Stimulated activated CD4-positive, alpha-beta T cell treated with anti-CD3 and anti-CD28 coated beads, Interleukin-1b, Interleukin-23, amount 100 ng/mL, for 24 hours (primary cell): ENCODE results near the gene TMX1.
"Not testable (repeated sequence)": the region's sequence is repeated elsewhere in the genome, so short reads cannot be mapped to it uniquely, and the experiment has no call there.

Experiments used
- DNase-seq, 4 experiments: peaks; one replicate each; pipeline ENCODE4 v3.0.0-alpha.2; 2020; ENCODE audit warnings: low read depth in 4 of 4, low spot score in 1 of 4

Gene TMX1

GRCh38 chr14:51239813-51240803, at the start of gene TMX1:
Gene TMX1, plus strand, starts transcription at chr14:51240247. Its CDS starts 46 bp downstream, at chr14:51240293.
- peak; percentile 65 to 89 (median 76) for DNase-seq

- DNase-seq = no peak
Measured at GRCh38 chr14:51201890-51202289, 38.2 kb upstream of the TMX1 start.

DNA sequence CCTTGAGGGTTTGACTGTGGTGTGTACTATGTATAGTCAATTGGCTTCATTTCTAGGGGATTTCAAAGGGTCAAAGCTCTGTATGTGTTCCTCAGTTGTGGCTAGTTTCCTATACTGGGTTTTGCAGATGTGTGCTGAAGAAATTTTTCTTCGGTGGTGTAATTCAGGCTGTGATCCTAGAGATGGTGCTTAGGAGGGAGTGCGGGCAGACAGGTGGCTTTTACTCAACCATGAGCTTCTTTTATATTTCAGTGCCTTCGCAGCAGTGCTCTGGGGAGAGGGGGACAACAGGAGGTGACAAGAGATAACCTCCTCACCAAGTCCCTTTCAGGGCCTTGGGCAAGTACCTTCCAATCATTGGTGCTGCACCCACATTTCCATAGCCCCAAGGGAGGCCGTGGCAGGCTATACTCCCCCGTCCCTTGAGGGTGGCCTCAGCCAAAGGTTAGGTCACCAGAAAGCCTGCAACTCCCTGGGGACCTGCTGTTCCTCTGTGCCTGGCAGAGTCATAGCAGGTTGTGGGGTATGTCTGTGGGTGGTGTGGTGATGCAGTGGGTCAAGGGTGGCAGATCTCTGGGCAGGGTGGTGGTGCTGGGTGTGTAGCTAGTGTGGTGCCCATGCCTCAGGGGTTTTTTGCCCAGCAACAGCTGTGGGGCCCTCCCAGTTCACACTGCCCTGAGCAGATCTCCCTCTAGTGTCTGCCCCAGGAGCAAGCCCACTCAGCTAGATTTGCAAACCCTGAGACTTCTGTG, 37.0 kb upstream of the TMX1 start:
- no peak for DNase-seq

GRCh38 chr14:51203881-51204280, 36.2 kb upstream of the TMX1 start:
- DNase-seq = no peak

DNA sequence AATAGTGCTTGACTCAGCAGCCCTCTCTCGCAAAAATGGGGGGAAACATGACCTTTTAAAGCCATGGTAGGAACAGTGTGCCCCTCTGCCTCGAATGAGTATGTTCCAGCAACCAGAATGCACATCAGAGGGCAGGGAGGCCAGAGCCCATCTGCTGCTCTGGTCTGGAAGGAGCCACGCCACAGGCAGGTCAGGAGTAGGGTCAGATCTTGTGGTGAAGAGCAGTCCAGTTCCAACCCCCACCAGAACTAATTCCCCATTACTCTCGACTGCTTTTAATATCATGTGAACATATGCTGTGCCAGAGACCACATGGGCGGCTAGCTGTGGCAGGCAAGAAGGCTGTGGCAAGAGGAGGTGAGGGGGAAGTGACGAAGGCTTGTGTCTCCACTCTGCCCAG, 34.6 kb upstream of the TMX1 start:
- DNase-seq = no peak

DNA sequence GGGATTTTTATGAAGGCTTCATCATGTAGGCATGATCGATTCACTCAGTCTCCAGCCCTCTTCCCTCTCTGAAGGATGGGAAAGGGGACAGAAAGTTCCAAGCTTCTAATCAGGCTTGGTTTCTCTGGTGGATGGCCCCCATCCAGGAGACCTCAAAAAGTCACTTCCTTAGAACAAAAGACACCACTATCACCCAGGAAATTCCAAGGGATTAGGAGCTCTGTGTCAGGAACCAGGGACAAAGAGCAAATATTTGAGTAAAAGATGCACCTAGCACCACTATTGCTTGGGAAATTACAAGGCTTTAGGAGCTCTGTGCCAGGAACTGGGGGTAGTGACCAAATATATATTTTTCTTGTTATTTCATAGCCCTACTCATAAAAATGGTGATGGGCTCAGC, 33.6 kb upstream of the TMX1 start:
- DNase-seq = no peak

- no peak for DNase-seq
Measured at GRCh38 chr14:51207621-51208020, 32.4 kb upstream of the TMX1 start.

DNA sequence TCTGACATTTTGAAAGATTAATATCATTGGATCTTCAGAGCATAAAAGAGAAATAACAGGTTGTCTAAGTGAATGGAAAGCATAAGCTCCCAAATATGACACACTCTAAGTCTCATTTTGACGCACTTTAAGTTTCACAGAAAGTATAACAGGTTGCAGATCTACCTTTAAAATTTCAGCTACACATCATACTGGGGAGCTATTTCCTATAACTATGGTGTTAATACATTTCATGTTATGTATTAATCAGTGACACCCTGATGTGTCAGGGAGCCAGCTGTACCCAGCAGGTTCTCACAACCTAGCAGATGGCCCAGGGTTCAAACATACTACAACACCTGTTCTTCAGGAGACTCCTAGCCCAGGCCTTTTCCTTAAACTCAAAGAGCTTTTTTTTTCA, 31.1 kb upstream of the TMX1 start:
- DNase-seq = no peak

GRCh38 chr14:51209457-51209856, 30.6 kb upstream of the TMX1 start:
- DNase-seq = no peak

- no peak for DNase-seq
Measured at GRCh38 chr14:51210594-51210993, 29.5 kb upstream of the TMX1 start.

- DNase-seq = no peak
Measured at GRCh38 chr14:51211149-51211548, 28.9 kb upstream of the TMX1 start.

DNA sequence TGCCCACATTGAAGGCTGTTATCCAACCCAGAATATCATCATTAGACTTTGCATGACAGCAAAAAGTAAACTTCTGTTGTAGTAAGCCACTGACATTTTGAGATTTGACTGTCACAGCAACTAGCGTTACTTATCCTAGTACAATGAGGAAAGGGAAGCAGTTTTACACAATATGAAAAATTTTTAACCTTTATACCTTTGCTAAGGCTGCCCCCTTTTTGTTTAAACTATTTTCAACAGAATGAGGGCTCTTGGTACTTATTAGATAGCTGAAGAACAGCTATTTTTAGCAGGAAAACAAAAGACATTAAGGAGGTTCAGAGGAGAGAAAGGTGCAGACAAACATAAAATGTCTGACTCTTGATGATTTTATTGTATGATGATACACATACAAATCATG, 23.4 kb upstream of the TMX1 start:
- no peak for DNase-seq

DNA sequence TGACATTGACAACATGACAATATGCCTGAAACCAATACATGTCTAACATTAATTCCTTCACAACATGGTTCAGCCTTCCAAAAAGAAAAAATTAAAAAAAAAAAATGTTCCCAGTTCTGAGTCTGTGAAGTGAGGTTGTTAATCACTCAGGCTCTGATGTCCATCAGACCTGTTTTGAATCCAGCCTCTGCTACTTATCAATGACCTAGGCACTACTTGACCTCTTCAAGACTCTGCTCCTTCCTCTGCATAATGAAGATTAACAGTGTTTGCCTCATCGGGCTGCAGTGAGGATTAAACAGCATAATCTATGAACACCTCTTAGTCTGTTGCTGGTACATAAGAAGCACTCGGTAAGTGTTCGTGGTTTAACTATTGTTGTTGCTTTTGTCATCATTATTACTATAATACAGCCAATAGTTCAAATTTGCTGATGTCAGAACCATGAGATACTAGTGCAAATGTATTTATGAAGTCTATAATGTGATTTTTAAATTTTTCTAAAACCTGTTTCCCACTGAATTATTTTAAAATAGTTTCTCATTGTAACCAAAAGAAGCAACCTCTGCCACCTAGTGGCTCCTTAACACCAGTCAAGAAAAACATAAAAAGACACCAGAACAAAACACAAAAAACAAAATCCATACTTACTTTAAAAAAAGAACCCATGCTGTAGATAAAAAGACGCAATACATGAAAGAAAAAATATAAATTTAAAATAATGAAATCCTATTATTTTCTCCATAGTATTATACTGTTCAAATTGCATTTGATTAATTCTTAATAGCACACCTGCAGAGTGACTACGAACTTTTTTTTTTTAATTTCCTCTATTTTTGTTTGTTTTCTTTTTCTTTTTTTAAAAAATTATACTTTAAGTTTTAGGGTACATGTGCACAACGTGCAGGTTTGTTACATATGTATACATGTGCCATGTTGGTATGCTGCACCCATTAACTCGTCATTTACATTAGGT, 20.3 kb upstream of the TMX1 start:
- no peak for DNase-seq

GRCh38 chr14:51223463-51223862, 16.6 kb upstream of the TMX1 start:
- not testable (repeated sequence) for DNase-seq

GRCh38 chr14:51224551-51224950, 15.5 kb upstream of the TMX1 start:
- DNase-seq = no peak

DNA sequence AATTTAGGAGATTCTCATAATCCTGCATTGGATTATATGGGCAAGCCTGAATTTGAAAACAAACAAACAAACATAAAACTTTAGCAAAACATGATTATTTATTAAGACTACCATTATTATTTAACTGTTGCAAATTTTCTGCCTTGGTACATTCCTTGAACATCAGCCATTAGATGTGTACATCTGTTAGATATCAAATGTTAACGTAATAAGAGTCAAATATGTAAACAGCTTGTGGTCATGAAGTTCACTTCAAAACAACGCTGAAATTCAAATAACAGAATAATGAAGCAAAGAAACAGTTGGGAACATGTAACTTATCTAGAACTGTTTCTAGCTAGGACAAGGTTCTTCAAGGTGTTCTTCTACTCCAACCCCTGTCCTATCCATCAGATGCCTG, 14.3 kb upstream of the TMX1 start:
- DNase-seq = no peak

DNA sequence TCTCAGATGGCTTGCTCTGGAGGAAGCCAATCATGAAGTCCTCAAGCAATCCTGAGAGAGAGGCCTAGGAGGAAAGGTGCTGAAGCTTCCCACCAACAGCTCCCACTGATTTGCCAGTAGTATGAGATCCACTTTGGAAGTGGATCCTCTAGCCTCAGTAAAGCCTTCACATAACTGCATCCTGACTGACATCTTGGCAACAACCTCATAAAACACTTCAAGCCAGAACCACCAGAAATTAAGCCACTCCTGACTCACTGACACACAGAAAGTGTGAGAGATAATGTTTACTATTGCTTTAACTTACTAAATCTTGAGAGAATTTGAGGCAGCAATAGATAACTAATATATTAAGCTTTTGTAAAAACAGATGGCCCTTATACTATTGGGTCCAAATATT, 11.7 kb upstream of the TMX1 start:
- DNase-seq = no peak

- no peak for DNase-seq
Measured at GRCh38 chr14:51228890-51229289, 11.2 kb upstream of the TMX1 start.

DNA sequence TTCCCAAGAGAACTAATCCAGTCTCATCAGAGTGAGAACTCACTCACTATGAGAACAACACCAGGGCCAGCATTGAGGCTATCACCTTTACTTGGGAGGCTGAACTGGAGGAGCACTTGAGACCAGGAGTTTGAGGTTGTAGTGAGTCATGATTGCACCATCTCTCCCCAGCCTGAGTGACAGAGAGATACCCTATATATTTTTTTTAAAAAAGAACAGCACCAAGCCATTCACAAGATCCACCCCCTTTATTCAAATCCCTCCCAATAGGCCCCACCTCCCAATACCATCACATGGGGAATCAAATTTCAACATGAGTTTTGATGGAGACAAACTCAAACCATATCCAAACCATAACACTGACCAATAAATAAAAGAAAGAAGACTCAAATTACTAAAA, 3.7 kb upstream of the TMX1 start:
- no peak for DNase-seq

GRCh38 chr14:51240804-51241380, 845 bp downstream of the TMX1 start:
- DNase-seq = no peak
